Hematopoietic multipotent progenitor cell treated with erythropoietin and hydrocortisone succinate and interleukin-3 and kit ligand, for 15 days (in vitro differentiated cells): ENCODE measurements around the gene TMEM208.

Source experiments
- DNase-seq: peaks from one replicate; pipeline ENCODE4 v3.0.0-alpha.2; 2015; ENCODE audit warnings: low spot score

Gene TMEM208

DNA sequence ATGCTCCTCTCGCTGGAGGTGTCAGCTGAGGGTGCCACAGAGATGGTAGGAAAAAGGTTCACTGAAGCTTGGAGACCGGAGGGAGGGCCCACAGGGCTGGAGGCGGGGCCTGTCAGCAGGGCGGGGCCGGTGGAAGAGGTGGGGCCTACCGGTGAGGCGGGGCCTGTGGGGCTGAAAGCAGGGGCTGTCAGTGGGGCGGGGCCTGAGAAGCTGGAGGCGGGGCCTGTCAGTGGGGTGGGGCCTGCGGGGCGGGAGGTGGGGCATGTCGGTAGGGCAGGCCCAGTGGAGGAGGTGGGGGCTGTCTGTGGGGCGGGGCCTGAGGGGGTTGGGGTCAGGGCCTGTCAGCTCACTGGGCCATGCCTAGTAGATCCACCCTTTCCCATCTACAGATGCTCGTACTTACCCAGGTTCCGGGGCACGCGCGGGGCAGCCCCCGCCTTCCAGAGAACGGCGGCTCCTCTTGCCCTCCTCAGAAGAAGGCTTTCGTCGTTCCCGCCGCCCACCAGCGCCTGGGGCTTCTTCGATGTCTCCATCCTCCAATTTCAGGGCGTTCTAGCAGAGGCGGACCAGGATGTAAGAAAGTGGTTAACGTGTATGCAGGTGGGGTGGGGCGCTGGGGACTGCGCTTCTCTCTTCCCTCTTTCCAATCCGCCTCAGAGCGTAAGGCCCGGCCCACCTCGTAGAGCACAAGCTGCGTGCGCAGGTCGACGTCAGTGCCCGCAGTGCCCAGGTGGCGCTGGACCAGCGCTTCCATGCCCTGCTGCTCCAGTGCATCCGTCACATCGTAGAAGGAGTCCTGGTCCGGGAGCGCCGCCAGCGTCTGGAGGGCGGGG, 9.8 kb downstream of the TMEM208 start:
- peak; percentile 81 for DNase-seq

DNA sequence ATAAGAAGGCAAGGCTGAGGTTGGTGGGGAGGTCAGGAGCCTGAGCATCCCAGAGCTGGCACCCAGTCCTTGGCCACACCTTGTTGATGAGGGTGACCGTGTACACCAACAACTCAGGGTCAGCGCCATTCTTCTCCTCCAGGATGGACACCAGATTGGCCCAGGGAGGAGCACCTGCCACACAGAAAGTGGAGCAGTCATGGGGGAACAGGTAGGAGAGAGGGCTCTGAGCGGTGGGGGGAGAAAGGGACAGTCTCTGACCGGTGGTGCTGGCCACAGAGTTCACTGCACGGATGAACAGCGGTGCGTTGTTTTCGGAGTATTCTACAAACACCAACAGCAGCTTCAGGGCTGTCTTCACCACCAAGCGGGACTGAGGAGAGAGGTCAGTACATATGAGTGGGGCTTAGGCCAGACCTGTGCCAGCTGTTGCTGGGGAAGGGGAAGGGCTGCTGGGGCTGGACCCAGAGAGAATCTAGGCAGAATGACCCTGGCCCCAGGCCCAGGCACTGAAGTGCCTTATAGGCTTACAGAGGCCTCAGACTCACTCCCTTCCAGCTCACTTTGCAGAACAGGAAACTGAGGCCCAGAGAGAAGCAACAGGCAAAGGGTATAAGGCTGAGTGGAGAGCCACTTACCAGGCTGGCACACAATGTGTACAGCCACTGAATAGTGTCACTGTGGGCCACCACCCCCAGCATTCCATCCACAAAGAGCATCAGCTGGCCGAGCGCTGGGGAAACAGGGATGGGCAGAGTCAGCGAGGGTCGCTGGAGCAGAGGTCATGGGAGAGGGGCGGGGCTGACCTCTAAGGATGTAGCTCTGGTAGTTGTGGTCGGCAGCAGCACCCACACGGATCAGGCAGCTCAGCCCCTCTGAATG, 10.7 kb downstream of the TMEM208 start:
- DNase-seq: no peak

DNA sequence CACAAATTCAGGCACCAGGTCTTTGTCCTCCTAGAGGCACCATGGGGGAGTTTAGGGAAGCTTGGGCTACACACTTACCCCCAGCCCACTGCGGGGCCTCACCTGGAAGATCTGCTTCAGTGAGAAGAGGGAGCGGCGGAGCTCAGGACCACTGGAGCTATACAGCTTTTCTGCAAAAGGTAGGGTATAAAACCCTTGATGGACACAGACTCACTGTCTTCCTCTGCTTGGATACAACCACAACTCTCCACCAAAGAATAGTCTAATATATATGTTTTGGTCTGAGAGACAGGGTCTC, 11.3 kb downstream of the TMEM208 start:
- DNase-seq: no peak

DNA sequence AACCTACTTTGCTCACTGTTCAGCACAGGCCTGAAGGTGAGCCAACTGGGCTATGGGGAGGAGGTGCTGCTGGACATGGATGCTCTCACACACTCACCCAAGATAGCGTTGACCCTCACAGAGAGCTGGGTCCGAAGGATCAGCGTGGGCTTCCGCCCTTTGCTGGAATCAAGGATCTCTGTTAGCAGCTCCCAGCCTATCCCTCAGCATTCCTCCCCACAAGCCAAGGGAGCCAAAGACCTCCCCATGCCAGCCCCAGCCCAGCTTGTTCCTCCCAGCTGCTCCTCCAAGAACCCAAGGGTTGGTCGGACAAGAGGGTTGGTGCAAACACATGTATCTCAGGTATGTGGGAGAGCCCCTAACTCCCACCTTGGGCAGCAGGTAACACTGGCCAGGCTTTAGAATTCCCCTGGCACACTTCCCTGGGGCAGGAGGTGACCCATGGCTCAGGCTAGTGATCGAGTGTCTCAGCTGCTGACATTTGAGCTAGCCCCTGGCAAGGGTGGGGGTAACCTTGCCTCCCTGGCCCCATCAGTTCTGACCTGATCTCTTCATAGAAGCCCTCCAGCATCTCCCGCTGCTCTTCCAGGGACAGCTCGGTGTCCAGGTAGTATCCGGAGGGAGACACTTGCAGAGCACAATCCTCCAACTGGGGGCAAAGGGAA, 12.0 kb downstream of the TMEM208 start:
- no peak for DNase-seq

DNA sequence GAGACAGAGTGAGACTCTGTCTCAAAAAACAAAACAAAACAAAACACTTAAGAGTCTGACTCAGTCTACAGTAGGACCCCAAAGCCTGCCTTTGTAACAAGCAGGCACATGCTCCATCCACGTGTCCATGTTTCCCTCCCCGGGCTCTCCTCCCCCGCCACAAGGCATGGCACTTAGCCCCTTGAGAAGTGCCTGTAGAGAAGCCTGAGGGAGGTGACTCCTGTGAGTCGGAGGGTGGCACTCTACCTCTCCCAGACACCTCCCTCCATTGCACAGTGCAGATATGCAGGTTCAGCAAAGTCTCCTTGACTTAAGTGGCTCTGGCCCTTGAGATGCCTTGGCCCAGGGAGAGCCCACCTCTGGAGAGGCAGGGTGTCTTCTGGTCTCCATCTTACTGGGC, 13.6 kb downstream of the TMEM208 start:
- peak; percentile 40 for DNase-seq

DNA sequence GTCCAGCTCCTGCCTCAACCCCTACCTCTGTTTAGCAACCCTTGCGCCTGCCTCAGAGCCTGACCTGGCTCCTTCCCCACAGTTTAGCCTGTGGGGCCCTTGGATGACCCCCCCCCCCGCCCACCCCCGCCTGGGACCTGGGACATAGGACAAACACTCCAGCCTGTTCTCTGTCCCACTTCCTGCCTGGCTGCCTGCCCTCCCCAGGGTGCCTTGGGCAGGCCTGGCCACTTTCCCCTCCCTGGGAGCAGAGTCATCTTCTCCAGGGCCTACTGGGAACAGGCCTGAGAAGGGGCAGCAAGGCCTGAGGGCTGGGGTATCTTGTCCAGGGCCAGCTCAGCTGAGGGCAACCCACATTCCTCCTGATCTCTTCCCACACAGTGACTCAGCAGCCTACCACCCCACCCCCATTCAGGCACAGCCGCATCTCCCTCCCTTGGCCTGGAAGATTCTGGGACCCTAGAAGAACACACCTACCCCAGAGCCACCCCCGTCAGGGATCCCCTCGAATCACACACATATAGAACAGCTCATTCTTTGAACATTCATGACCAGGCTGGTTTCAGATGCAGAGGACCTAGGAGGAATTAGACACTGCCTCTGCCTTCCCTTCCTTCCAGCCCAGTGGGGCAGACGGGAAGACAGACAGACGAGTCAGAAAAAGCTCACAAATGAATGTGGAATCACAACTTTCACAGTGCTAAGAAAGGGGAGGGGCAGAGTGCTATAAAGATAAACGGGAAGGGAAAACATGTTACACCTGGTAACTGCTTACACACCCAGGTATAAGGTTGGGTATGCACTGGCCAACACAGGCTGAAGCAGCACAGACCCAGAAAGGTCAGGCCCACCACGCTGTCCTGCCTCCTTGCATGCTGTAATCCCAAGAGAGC, 14.3 kb downstream of the TMEM208 start:
- DNase-seq: no peak

DNA sequence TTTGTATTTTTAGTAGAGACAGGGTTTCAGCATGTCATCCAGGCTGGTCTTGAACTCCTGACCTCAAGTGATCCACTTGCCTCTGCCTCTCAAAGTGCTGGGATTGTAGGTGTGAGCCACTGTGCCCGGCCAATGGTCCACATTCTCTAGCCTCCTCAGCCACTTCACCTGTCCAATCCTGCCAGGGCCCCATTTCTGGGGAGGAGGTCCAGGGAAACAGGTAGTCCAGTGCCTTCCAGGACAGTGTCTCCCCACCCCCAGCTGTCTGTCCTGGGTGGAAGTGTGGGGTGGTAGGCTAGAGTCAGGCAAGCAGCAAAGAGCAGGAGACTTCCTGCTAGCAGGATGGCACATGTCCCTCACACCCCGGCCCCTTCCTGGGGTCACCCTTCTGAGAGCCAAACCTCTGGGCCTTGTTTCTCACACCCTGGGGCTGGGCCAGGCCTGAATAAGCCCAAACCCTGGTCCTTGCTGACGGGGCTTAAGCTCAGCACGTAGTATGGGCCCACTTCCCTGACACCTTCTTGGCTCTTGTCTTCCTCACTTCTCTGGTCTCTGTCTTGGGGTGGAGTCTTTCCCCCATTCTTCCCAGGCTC, 15.3 kb downstream of the TMEM208 start:
- no peak for DNase-seq

DNA sequence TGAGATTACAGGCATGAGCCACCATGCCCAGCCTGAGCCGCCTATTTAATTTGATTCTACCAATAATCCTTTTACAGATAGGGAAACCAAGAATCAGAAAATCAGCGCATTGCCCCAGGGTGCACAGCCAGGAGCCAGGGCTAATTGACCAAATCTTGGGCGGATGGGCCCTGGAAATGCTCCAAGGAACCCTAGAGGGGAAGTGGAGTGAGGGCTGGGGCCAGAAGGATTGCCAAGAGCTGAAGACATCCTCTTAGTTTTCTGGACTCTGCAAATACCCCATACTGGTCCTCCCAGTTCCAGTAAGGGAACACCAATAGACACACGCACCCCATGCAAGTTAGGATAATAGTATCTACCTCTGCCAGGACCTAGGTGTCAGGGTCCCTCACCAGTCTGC, 16.6 kb downstream of the TMEM208 start:
- no peak for DNase-seq

DNA sequence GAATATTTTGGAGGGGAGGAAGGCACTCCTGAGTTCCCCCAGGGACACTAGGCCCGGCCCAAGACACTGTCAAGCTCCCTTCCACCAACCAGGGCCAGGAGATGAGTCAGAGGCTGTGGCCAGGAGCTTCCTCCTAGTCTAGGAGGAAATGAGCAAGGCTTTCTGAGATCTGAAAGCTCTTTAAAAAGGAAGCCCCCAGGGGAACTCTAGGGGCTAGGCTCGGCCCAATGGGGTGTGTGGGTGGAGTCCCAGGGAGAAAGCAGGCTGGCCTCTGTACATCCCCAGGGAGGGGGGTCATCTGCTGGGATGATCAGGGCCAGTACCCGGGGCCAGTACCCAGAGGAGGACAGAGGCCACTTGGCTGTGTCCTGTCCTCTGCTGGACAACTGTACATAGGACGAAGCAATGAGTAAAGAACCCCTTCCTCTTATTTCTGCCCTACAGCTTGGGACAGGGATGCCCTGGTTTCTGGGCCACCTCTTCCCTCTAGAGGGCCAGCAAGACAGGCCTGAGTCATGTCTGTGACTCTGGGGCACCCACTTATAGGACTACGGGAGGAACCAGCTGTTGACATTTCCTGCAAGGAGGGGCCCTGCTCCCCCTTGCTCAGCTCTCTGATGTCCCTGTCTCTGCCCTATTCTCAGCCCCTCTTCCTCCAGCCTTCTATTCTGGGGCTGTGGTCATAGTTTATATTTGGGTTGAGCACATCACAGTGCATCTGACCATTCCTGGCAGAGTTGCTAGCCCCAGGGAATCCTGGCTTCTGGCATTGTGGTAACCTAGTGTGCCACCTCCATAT, 17.7 kb downstream of the TMEM208 start:
- peak; percentile 23 for DNase-seq

DNA sequence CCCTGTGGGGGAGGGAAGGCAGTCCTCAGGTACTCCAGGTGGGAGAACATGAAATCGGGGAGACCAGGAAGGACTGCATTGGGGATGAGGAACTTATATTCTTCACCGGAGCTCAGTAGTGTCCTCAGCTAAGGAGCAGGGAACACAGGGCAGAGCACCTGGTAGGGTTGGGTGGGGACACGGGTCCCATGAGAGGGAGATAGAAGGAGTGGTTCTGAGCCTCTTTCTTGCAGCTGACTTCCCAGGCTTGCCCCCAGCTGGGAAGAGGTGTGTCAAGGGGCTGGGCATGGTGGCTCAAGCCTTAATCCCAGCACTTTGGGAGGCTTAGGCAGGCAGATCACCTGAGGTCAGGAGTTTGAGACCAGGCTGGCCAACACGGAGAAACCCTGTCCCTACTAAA, 18.3 kb downstream of the TMEM208 start:
- DNase-seq: no peak

DNA sequence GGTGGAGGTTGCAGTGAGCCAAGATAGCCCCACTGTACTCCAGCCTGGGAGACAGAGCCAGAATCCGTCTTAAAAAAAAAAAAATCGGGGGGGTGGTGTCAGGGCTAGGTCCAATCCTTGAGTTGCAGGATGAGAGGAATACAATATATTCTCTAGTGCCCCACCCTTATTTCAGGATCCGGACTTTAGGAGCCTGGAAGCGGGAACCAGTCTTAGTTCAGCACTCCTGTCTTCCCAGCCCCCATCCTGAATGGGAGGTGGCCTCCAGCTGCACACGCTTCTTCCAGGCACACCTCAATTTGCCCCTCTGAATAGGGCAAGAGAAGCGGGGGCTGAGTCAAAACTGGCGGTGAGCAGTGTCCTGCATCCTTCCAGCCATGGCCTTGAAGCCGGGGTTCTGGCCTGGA, 18.7 kb downstream of the TMEM208 start:
- DNase-seq: no peak

DNA sequence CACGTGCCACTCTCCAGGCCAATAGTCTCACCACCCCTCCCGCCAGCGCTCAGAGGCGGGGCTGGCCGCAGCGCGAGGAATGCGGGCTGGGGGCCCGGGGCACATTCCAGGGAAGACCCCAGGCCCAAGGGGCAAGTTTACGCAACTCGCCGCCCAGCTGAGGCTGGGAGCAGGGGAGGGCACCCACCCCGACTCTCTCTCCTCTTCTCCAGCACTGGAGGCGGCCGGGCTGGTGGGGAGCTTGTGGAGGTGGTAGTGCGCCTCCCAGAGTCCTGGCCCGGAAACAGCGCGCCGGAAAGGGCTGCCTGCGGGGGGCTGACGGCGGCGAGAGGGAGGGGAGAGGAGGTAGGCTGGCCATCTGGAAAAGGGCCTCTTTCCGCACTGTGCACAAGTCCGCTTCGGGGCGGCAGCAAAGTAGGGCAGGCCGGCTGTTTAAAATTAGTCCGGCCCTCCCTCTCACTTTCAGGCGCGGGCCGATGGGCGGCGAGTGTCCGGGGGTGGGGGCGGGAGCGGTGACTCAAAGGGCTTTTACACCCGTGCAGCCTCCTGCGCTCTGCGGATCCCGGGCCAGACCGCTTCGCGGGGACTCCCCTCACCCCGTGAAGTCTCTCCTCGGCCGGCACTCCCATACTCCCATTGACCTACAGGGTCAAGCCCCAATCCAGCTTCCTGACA, 19.3 kb downstream of the TMEM208 start:
- DNase-seq: peak; percentile 27

DNA sequence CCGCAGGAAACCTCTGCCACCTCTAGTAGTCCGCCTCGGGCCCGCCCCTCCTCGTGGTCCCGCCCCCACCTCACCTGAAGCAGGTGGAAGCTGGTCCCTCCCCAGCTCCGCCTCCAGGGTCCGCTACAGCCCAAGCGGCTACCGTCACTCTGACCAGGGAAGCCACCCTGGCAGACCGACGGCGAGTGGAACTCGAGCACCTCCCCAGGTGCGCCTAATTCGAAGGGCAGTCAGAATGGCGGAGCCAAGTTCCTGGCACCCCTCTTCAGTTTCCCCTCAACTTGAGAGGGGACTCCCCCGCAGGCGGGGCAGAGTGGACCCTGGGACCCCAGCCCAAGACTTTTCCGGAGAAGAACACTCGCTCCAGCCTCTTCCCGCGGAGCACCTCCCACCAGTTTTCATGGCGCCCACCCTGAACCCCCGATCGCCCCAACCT, 19.8 kb downstream of the TMEM208 start:
- DNase-seq: peak; percentile 34

DNA sequence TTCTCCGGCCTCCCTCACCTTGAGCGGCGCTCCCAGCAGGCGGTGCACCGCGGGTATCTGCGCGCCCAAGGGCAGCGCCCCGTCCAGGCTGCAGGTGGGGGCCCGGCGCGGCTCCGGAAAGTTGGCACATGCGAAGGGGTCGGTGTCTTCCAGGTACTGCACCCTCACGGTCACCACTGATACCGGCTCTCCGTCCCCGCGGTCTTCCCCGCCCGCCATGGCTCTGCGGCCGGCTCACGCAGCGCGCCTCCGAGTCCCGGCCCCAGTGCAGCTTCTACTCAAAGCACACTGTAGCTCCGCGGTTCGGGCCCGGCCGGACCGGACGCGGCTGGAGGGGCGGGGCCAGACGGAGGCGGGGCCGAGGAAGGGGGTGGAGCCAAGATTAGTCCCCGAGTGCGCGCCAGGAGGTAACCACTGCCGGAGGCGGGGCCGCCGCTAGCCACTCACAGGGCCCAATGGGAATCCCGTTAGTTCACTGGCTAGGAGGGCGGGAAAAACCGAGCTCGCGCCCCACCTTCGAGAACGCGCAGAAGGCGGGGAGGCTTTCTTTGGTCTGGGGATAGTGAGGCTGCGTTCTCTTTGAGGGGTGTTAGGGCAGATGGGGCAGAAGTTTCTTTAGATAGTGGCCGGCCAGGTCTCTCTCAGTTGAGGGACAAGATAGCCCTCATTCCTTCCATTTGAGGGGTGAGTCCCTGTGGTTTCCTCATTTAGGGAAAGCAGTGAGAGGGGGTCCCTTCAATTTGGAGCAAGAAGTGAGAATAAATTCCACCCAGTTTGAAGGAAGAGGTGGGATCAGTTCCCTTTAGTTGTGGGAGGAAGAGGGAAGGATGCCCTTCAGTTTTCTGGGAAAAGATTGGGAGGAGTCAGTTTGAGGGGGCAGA, 20.5 kb downstream of the TMEM208 start, which contains the start of gene FHOD1:
Gene FHOD1, minus strand, starts transcription at position 290 of the 881 bp plus-strand sequence. Its CDS starts 71 bp downstream, at position 219.
- peak; percentile 95 for DNase-seq

DNA sequence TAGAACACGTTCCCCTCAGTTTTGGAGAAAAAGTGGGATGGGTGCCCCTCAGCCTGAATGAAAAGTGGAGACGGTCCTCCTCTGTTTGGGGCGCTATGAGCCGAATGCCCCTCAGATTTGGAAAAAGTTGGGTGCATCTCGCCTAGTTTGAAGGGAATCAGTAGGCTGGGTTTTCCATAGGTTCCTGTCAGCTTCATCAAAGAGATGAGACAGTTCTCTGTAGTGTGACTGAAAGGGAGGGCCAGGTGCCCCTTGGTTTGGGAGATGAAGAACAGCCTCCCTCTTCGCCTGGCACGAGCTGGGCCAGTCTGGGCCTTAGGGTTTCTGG, 21.1 kb downstream of the TMEM208 start:
- no peak for DNase-seq

DNA sequence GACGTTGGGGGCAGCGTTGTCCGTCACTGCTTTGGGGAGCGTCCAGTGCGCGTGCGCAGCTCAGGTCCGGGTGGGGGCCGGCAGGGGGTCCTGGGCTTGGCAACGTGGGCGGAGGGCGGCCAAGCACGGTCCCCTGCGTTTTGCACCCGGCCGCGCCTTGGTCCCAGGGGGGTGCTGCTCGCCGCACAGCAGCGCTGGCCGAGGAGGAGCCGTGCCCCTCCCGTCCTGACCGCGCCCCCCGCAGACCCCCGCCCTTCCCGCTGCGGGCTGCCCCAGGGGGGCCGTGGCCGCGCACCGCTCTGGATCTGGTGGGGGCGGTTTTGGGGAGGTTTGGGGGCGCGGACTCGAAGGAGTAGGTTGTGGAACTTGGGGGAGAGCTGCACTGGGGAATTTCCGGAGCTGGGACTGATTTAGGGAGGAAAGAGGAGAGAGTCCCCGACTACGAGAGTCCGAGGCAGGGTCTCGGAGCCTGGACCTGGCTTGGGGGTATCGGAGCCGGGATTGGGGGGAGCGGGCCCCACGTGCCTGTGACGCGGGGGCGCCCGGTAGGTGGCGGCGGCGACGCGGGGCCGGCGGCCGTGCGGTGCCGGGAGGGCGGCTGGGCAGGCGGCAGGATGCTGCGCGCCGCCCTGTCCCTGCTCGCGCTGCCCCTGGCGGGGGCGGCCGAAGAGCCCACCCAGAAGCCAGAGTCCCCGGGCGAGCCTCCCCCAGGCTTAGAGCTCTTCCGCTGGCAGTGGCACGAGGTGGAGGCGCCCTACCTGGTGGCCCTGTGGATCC, 21.7 kb downstream of the TMEM208 start, which contains the start of gene SLC9A5:
Gene SLC9A5, plus strand, starts transcription at position 579 of the 777 bp plus-strand sequence. Its CDS starts 36 bp downstream, at position 615.
- no peak for DNase-seq

DNA sequence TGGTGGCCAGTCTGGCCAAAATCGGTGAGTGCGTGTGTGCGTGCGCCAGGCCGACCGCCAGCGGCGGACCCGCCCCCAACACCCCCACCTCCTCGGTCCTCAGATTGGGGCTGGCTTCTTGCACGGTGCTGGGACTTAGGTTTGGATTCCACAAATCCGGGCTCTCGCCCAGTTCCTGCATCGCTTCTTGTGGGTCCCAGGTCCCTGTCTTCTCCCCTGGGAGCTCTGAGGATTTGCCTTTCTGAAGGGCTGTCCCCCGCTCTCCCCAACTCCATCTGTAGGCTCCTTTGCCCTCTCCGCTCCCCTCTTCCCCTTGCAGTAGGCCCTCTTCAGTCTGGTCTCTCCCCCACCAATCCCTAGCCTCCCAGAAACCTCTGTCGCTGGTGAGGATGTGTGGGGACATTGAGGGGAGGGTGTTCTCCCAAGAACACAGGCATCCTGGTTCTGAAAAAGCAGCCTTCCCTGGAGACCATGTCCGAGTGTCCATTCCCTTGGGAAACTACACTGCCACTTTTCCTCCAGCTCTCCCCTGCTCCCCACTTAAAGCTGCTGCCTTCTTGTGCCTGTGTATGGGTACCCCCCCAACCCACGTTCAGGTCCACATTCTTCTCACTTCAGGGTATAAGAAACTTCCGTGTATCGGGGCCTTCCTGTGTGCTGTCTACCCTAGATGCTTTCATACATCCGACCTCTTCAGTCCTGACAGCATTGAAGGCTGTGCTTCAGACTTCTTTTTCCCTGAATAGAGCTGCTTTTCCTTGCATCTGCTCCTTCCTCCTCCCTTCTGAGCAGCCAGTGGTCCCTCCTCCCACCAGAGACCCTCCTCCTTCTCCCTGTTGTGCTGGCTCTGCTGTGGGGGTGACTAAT, 22.5 kb downstream of the TMEM208 start:
- DNase-seq: no peak
